ENCODE data around the gene PRKCSH. TPM values are rescaled to one million over a fixed set of nuclear protein-coding genes. Genes with fewer than 3 reads are reported as not detected.
"Not testable (repeated sequence)": the region's sequence is repeated elsewhere in the genome, so short reads cannot be mapped to it uniquely, and the experiment has no call there.

PRKCSH gene
- total RNA-seq, 1 experiment from 2014 or later: 425 TPM

- peaks cover 0 to 9% of the 10 kb centered on the region in 2 experiments; a peak in 2 of 4 replicates for H3K4me1 ChIP-seq (ENCODE audit: control insufficient read depth in 1 of 2, insufficient read depth in 2 of 2, low read length in 2 of 2)
- intact Hi-C loops (cut with micrococcal nuclease): no loop called here
- H3K27me3 ChIP-seq (ENCODE audit: insufficient read depth, low read length): no peaks in the 10 kb centered on the region
- H3K9me3 ChIP-seq (ENCODE audit: control insufficient read depth in 1 of 2, insufficient read depth in 1 of 2, low read depth in 1 of 2, low read length in 2 of 2): no peaks in the 10 kb centered on the region
- H3K4me2 ChIP-seq (ENCODE audit: low read length): no peak overlapping the region
- no peaks in the 10 kb centered on the region for H3K79me2 ChIP-seq (ENCODE audit: insufficient read depth, low read length)
- ChIA-PET POLR2A (no interaction called here), RAD21 (ENCODE audit: low non-redundant PET in 1 of 2, low total read pairs in 2 of 2, uncharacterized antibody in 2 of 2, unreplicated experiment in 2 of 2) (no interaction called here), CTCF (no interaction called here)
- no peak overlapping the region for H3K9ac ChIP-seq (ENCODE audit: low read length)
- ATAC-seq (no peak), DNase-seq (ENCODE audit: low read depth, low spot score) (no peak)
- H3K27ac ChIP-seq (ENCODE audit: low read depth, low read length): no peak overlapping the region
- BruUV-seq (replicated peaks): no TSS peak
- H3K4me3 ChIP-seq (replicated peaks in 1 of 2; ENCODE audit: low read depth in 1 of 2, low read length in 2 of 2): no peak overlapping the region
- TF ChIP-seq POLR2A (IDR thresholded peaks at IDR 0.05; ENCODE audit: borderline replicate concordance, extremely low read depth, insufficient read depth, insufficient read length): no peak
- TF ChIP-seq JUND (IDR thresholded peaks at IDR 0.05): no peak
- TF ChIP-seq EZH2 (IDR thresholded peaks at IDR 0.05): no peak
- no peak for TF ChIP-seq ELF1 (IDR thresholded peaks at IDR 0.05; ENCODE audit: borderline replicate concordance, low read depth)
- TF ChIP-seq ZFX (IDR thresholded peaks at IDR 0.05): no peak
- no peak for TF ChIP-seq EGR1 (IDR thresholded peaks at IDR 0.05; ENCODE audit: low read depth)
- TF ChIP-seq CTCF (IDR thresholded peaks at IDR 0.05 in 2 of 3, conservative IDR thresholded peaks at IDR 0.05 in 1 of 3; ENCODE audit: borderline replicate concordance in 1 of 3, insufficient read depth in 1 of 3, low read depth in 2 of 3, low read length in 2 of 3): no peak
- TF ChIP-seq SP1 (IDR thresholded peaks at IDR 0.05; ENCODE audit: low read depth): no peak
- TF ChIP-seq FOSL1 (IDR thresholded peaks at IDR 0.05; ENCODE audit: low read depth): no peak
- no peaks in the 10 kb centered on the region for H3K36me3 ChIP-seq (ENCODE audit: control insufficient read depth in 1 of 2, insufficient read depth in 2 of 2, low read length in 2 of 2)
- no peaks in the 10 kb centered on the region for H4K20me1 ChIP-seq (ENCODE audit: insufficient read depth)
- H3K9me2 ChIP-seq (ENCODE audit: insufficient read depth): no peaks in the 10 kb centered on the region
- H2AFZ ChIP-seq (ENCODE audit: low read depth, low read length, poor library complexity, severe bottlenecking): no peak overlapping the region
Observed at GRCh38 chr19:11473725-11474124, 38.3 kb downstream of the PRKCSH start.

- BruUV-seq (replicated peaks); intact Hi-C loops (cut with micrococcal nuclease); H4K20me1 ChIP-seq (ENCODE audit: insufficient read depth); H3K27me3 ChIP-seq (ENCODE audit: insufficient read depth, low read length); POLR2A ChIA-PET; H3K79me2 ChIP-seq (ENCODE audit: insufficient read depth, low read length); H3K36me3 ChIP-seq (ENCODE audit: control insufficient read depth in 1 of 2, insufficient read depth in 2 of 2, low read length in 2 of 2); H2AFZ ChIP-seq (ENCODE audit: low read depth, low read length, poor library complexity, severe bottlenecking); H3K4me3 ChIP-seq (replicated peaks in 1 of 2; ENCODE audit: low read depth in 1 of 2, low read length in 2 of 2); H3K9me3 ChIP-seq (ENCODE audit: control insufficient read depth in 1 of 2, insufficient read depth in 1 of 2, low read depth in 1 of 2, low read length in 2 of 2); DNase-seq (ENCODE audit: low read depth, low spot score); H3K9me2 ChIP-seq (ENCODE audit: insufficient read depth); H3K4me1 ChIP-seq (ENCODE audit: control insufficient read depth in 1 of 2, insufficient read depth in 2 of 2, low read length in 2 of 2); H3K4me2 ChIP-seq (ENCODE audit: low read length); H3K9ac ChIP-seq (ENCODE audit: low read length); H3K27ac ChIP-seq (ENCODE audit: low read depth, low read length); RAD21 ChIA-PET (ENCODE audit: low non-redundant PET in 1 of 2, low total read pairs in 2 of 2, uncharacterized antibody in 2 of 2, unreplicated experiment in 2 of 2): not testable (repeated sequence)
- CTCF ChIA-PET: interaction anchor here (1.0 kb wide), 1 partner anchor 94 kb away, joined by 3 read pairs; no protein-coding TSS in a partner anchor
- peak; percentile 39; the same call in 1 of the 2 replicates for ATAC-seq
Observed at GRCh38 chr19:11475343-11475742, 39.9 kb downstream of the PRKCSH start.

Data from HCT116 (cell line).